Neural cell (in vitro differentiated cells): ENCODE measurements around the gene MS4A18. TPM values are rescaled to one million over a fixed set of nuclear protein-coding genes. Genes with fewer than 3 reads are reported as not detected.

Source experiments
- H2AFZ ChIP-seq: fragments of 200-600, 300-800 bp; sonication (generic), shearing (Covaris generic); 2 replicates; pipeline ENCODE4 v1.6.0; 2014; ENCODE audit warnings: low read depth, mild to moderate bottlenecking, antibody characterized with exemption, low read length, moderate library complexity
- H3F3A ChIP-seq: fragments of 200-600 bp; shearing (Covaris generic); 2 replicates; pipeline ENCODE4 v1.6.1; 2016; ENCODE audit warnings: mild to moderate bottlenecking, moderate library complexity, mixed read lengths, antibody characterized with exemption, low read length; ENCODE audit not compliant: insufficient read depth, poor library complexity, severe bottlenecking
- H3K27ac ChIP-seq: fragments of 200-600, 300-800 bp; sonication (generic), shearing (Covaris generic); 2 replicates; pipeline ENCODE4 v1.5.1; 2014; ENCODE audit warnings: mild to moderate bottlenecking, low read length, moderate library complexity
- H3K27me3 ChIP-seq: fragments of 300-800, 200-600 bp; sonication (generic), shearing (Covaris generic); 2 replicates; pipeline ENCODE4 v1.6.0; 2014; ENCODE audit warnings: mild to moderate bottlenecking, low read depth, low read length, moderate library complexity; ENCODE audit not compliant: insufficient read depth
- H3K36me3 ChIP-seq: fragments of 300-800, 200-600 bp; sonication (generic), shearing (Covaris generic); 2 replicates; pipeline ENCODE4 v1.5.1; 2014; ENCODE audit warnings: mild to moderate bottlenecking, antibody characterized with exemption, low read length, moderate library complexity; ENCODE audit not compliant: insufficient read depth
- H3K4me2 ChIP-seq: fragments of 300-800, 200-600 bp; sonication (generic), shearing (Covaris generic); 2 replicates; pipeline ENCODE4 v1.6.0; 2014; ENCODE audit warnings: mild to moderate bottlenecking, low read length
- H3K4me3 ChIP-seq: fragments of 300-800, 200-600 bp; sonication (generic), shearing (Covaris generic); 2 replicates; pipeline ENCODE4 v1.5.1; 2014; ENCODE audit warnings: mild to moderate bottlenecking, low read length, moderate library complexity
- H3K79me2 ChIP-seq: fragments of 200-600 bp; shearing (Covaris generic); replicated peaks from 2 replicates; pipeline ENCODE4 v1.6.0; 2014; ENCODE audit warnings: mild to moderate bottlenecking, low read length, moderate library complexity; ENCODE audit not compliant: insufficient read depth
- H3K9ac ChIP-seq: fragments of 300-800, 200-600 bp; sonication (generic), shearing (Covaris generic); 2 replicates; pipeline ENCODE4 v1.6.1; 2016; ENCODE audit warnings: mild to moderate bottlenecking, low read length, mixed read lengths
- H3K9me2 ChIP-seq: fragments of 200-600 bp; shearing (Covaris generic); 2 replicates; pipeline ENCODE4 v1.6.1; 2016; ENCODE audit warnings: mild to moderate bottlenecking, low read length, mixed read lengths; ENCODE audit not compliant: insufficient read depth
- H3K9me3 ChIP-seq: fragments of 200-600, 300-800 bp; sonication (generic), shearing (Covaris generic); 2 replicates; pipeline ENCODE4 v1.6.1; 2016; ENCODE audit warnings: mild to moderate bottlenecking, mixed run types, low read length, moderate library complexity, mixed read lengths
- H4K20me1 ChIP-seq: fragments of 200-600 bp; shearing (Covaris generic); 2 replicates; pipeline ENCODE4 v1.6.1; 2016; ENCODE audit warnings: mild to moderate bottlenecking, mixed run types; ENCODE audit not compliant: insufficient read depth
- CTCF ChIP-seq: fragments of 450-650 bp; IDR thresholded peaks from 2 replicates; pipeline ENCODE4 v1.5.1; 2014; ENCODE audit warnings: antibody characterized with exemption, mild to moderate bottlenecking, moderate library complexity; ENCODE audit not compliant: poor library complexity, severe bottlenecking
- EP300 ChIP-seq: fragments of 450-650 bp; conservative IDR thresholded peaks from 2 replicates; pipeline ENCODE4 v1.6.1; 2014; ENCODE audit warnings: antibody characterized with exemption, mild to moderate bottlenecking, moderate library complexity; ENCODE audit not compliant: poor library complexity, severe bottlenecking
- EZH2 ChIP-seq: fragments of 200-600, 300-800 bp; shearing (Covaris generic), sonication (generic); IDR thresholded peaks from 2 replicates; pipeline ENCODE4 v1.6.1; 2014; ENCODE audit warnings: antibody characterized with exemption, low read length, borderline replicate concordance, mild to moderate bottlenecking; ENCODE audit not compliant: insufficient read depth, poor library complexity, severe bottlenecking
- MXI1 ChIP-seq: fragments of 450-650 bp; conservative IDR thresholded peaks from 2 replicates; pipeline ENCODE4 v1.6.1; 2014; ENCODE audit warnings: antibody characterized with exemption, mild to moderate bottlenecking; ENCODE audit not compliant: poor library complexity, severe bottlenecking
- POLR2AphosphoS5 ChIP-seq: IDR thresholded peaks from 2 replicates; pipeline ENCODE4 v1.6.1; 2012
- RAD21 ChIP-seq: fragments of 450-650 bp; conservative IDR thresholded peaks from 2 replicates; pipeline ENCODE4 v1.6.1; 2014; ENCODE audit warnings: antibody characterized with exemption, mild to moderate bottlenecking, moderate library complexity
- REST ChIP-seq: IDR thresholded peaks from 2 replicates; pipeline ENCODE4 v1.6.1; 2012; ENCODE audit warnings: borderline replicate concordance
- SMC3 ChIP-seq: fragments of 450-650 bp; conservative IDR thresholded peaks from 2 replicates; pipeline ENCODE4 v1.6.1; 2014; ENCODE audit warnings: antibody characterized with exemption, mild to moderate bottlenecking, moderate library complexity; ENCODE audit not compliant: poor library complexity
- TAF1 ChIP-seq: IDR thresholded peaks from 2 replicates; pipeline ENCODE4 v1.6.1; 2012; ENCODE audit warnings: low read depth
- polyA plus RNA-seq: library from polyadenylated mRNA; depleted of rRNA; stranded (reverse); fragments of >200 nt; gene quantifications from 2 replicates; pipeline ENCODE4 v1.2.3, GENCODE V29; 2014

The MS4A18 gene
- polyA plus RNA-seq, 1 donor from 2014 or later, result not detected

GRCh38 chr11:60705895-60706294 lies 18.6 kb upstream of the MS4A18 start:
- no peaks in the 10 kb centered on the region for H3K79me2 ChIP-seq
- no peaks in the 10 kb centered on the region for H3K9me3 ChIP-seq
- no peaks in the 10 kb centered on the region for H4K20me1 ChIP-seq
- no peak overlapping the region for H2AFZ ChIP-seq
- H3K4me2 ChIP-seq, result no peak overlapping the region
- no peaks in the 10 kb centered on the region for H3K36me3 ChIP-seq
- H3K9me2 ChIP-seq, result no peaks in the 10 kb centered on the region
- H3K27ac ChIP-seq, result no peak overlapping the region
- H3F3A ChIP-seq, result no peaks in the 10 kb centered on the region
- no peak overlapping the region for H3K9ac ChIP-seq
- no peak overlapping the region for H3K4me3 ChIP-seq
- TF ChIP-seq TAF1 (no peak), MXI1 (no peak), SMC3 (no peak), CTCF (no peak), POLR2AphosphoS5 (no peak), EZH2 (no peak), EP300 (no peak), RAD21 (no peak), REST (no peak)
- no peaks in the 10 kb centered on the region for H3K27me3 ChIP-seq

GRCh38 chr11:60706931-60707330 lies 17.6 kb upstream of the MS4A18 start:
- Histone ChIP-seq H3K9me2 (no peaks in the 10 kb centered on the region), H3F3A (no peaks in the 10 kb centered on the region), H3K27me3 (no peaks in the 10 kb centered on the region), H3K79me2 (no peaks in the 10 kb centered on the region), H2AFZ (no peak overlapping the region), H3K36me3 (no peaks in the 10 kb centered on the region), H3K27ac (no peak overlapping the region), H3K9ac (no peak overlapping the region), H3K4me2 (no peak overlapping the region), H4K20me1 (no peaks in the 10 kb centered on the region), H3K4me3 (no peak overlapping the region), H3K9me3 (no peaks in the 10 kb centered on the region)
- TF ChIP-seq REST, result no peak
